Measurements from ENCODE around the gene C20orf141. TPM values are rescaled to one million over a fixed set of nuclear protein-coding genes. Genes with fewer than 3 reads are reported as not detected.
"Not testable (repeated sequence)": the region's sequence is repeated elsewhere in the genome, so short reads cannot be mapped to it uniquely, and the experiment has no call there.

Gene C20orf141
- total RNA-seq, 1 experiment from 2014 or later = not detected

- DNase-seq (ENCODE audit: extremely low read depth, low read depth) = no peak
Observed at GRCh38 chr20:2799271-2799670, 15.5 kb upstream of the C20orf141 start.

- no peak for DNase-seq (ENCODE audit: extremely low read depth, low read depth)
Observed at GRCh38 chr20:2799688-2800520, 14.9 kb upstream of the C20orf141 start.

GRCh38 chr20:2800521-2801285 lies 14.1 kb upstream of the C20orf141 start, which contains the start of gene CPXM1:
Gene CPXM1, minus strand, starts transcription at chr20:2800627. Its CDS starts 55 bp downstream, at chr20:2800572.
- DNase-seq (ENCODE audit: extremely low read depth, low read depth) = no peak

GRCh38 chr20:2801286-2801728 lies 13.5 kb upstream of the C20orf141 start:
- DNase-seq (ENCODE audit: extremely low read depth, low read depth) = no peak

GRCh38 chr20:2804041-2804828 lies 10.6 kb upstream of the C20orf141 start:
- no peak for DNase-seq (ENCODE audit: extremely low read depth, low read depth)

GRCh38 chr20:2804852-2805688 lies 9.7 kb upstream of the C20orf141 start:
- no peak for DNase-seq (ENCODE audit: extremely low read depth, low read depth)

GRCh38 chr20:2805689-2806350 lies 9.0 kb upstream of the C20orf141 start:
- no peak for DNase-seq (ENCODE audit: extremely low read depth, low read depth)

- DNase-seq (ENCODE audit: extremely low read depth, low read depth) = no peak
Observed at GRCh38 chr20:2806351-2806701, 8.5 kb upstream of the C20orf141 start.

GRCh38 chr20:2807019-2807418 lies 7.8 kb upstream of the C20orf141 start:
- DNase-seq (ENCODE audit: extremely low read depth, low read depth) = no peak

- not testable (repeated sequence) for DNase-seq (ENCODE audit: extremely low read depth, low read depth)
Observed at GRCh38 chr20:2807929-2808328, 6.9 kb upstream of the C20orf141 start.

- no peak for DNase-seq (ENCODE audit: extremely low read depth, low read depth)
Observed at GRCh38 chr20:2809690-2810089, 5.1 kb upstream of the C20orf141 start.

- no peak for DNase-seq (ENCODE audit: extremely low read depth, low read depth)
Observed at GRCh38 chr20:2812189-2812588, 2.6 kb upstream of the C20orf141 start.

GRCh38 chr20:2814076-2814475 lies 711 bp upstream of the C20orf141 start:
- DNase-seq (ENCODE audit: extremely low read depth, low read depth) = no peak

GRCh38 chr20:2815242-2815900 lies 584 bp downstream of the C20orf141 start:
- DNase-seq (ENCODE audit: extremely low read depth, low read depth) = no peak

GRCh38 chr20:2816030-2816582 lies 1.3 kb downstream of the C20orf141 start, which contains the start of gene TMEM239:
Gene TMEM239, plus strand, starts transcription at chr20:2816364. Its CDS starts 191 bp downstream, at chr20:2816555.
- DNase-seq (ENCODE audit: extremely low read depth, low read depth) = no peak

- DNase-seq (ENCODE audit: extremely low read depth, low read depth) = no peak
Observed at GRCh38 chr20:2816583-2817340, 2.0 kb downstream of the C20orf141 start.

- DNase-seq (ENCODE audit: extremely low read depth, low read depth) = no peak
Observed at GRCh38 chr20:2817341-2817726, 2.5 kb downstream of the C20orf141 start.
